Astrocyte of the spinal cord (primary cell): ENCODE data around the gene HYAL2.
A peak's percentile ranks its signal among the peaks of the same experiment; 100 is the strongest.

Source experiments
- DNase-seq: peaks from one replicate; pipeline ENCODE4 v3.0.0; 2011; ENCODE audit warnings: low read depth, low spot score
- H3K4me3 ChIP-seq: 2 replicates; pipeline ENCODE4 v1.5.1; 2011; ENCODE audit warnings: low read depth, mild to moderate bottlenecking, low read length, moderate library complexity
- in situ Hi-C: cut with HindIII; loops from 2 replicates; pipeline ENCODE4 v1.10.0; 2017; ENCODE audit warnings: low sequenced_read_pairs
- TF ChIP-seq, protein P1 (sequence below): IDR thresholded peaks from 2 replicates; pipeline ENCODE4 v1.5.1; 2012; ENCODE audit warnings: low read depth, mild to moderate bottlenecking, low read length, inconsistent platforms

HYAL2 gene

DNA sequence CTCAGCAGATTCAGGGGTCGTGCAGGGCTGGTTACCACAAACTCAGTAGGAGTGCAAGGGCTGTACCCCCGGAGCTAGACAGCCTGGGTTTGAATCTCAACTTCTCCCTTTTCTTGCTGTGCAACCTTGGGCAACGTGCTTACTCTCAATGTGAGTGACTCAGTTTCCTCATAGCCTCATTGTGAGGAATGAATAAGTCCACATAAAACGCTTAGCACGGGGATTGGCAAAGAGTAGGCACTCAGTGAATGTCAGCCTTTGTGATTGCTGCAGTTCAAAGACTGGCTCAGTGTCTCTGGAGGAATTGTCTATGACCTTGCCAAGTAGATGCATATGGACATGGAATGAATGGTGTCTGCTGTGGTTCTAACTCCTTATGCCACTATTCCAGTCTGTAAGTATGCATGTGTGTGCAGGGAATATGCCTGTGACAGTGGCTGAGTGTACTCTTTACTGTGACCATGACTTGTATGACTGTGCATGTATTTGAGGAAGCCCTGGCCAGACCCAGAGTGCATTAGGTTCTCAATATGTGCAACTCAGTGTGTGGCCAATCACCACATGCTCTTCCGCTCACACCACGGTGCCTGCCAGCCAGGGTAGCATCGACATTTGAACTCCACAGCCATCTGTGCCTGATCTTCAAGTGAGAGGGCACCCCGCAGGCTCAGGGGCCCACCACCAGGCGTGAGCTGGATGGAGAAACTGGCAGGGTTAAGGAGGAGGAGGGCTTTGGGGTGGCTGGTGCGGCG lies 22.4 kb downstream of the HYAL2 start:
- in situ Hi-C loops: no loop called here
- peak overlapping the region; percentile 77 for H3K4me3 ChIP-seq
- DNase-seq: no peak
- TF ChIP-seq, protein P1, sequence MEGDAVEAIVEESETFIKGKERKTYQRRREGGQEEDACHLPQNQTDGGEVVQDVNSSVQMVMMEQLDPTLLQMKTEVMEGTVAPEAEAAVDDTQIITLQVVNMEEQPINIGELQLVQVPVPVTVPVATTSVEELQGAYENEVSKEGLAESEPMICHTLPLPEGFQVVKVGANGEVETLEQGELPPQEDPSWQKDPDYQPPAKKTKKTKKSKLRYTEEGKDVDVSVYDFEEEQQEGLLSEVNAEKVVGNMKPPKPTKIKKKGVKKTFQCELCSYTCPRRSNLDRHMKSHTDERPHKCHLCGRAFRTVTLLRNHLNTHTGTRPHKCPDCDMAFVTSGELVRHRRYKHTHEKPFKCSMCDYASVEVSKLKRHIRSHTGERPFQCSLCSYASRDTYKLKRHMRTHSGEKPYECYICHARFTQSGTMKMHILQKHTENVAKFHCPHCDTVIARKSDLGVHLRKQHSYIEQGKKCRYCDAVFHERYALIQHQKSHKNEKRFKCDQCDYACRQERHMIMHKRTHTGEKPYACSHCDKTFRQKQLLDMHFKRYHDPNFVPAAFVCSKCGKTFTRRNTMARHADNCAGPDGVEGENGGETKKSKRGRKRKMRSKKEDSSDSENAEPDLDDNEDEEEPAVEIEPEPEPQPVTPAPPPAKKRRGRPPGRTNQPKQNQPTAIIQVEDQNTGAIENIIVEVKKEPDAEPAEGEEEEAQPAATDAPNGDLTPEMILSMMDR: no peak

DNA sequence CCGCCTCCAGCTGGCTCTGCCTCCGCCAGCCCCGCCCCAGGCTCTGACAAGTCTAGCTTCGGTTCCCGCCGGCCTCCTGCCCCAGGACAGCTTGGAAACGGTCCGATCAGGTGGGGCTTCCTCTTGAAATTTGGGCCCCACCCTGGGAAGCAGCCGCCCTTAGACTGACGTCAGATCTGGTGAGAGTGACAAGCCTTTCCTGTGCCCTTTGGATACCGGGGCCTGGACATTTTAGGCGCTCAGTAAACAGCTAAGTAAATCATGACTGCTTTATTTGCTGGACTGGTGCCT lies 23.0 kb downstream of the HYAL2 start:
- DNase-seq: no peak
- TF ChIP-seq, protein P1: no peak
- H3K4me3 ChIP-seq: peak overlapping the region; percentile 77
- in situ Hi-C loops: no loop called here

DNA sequence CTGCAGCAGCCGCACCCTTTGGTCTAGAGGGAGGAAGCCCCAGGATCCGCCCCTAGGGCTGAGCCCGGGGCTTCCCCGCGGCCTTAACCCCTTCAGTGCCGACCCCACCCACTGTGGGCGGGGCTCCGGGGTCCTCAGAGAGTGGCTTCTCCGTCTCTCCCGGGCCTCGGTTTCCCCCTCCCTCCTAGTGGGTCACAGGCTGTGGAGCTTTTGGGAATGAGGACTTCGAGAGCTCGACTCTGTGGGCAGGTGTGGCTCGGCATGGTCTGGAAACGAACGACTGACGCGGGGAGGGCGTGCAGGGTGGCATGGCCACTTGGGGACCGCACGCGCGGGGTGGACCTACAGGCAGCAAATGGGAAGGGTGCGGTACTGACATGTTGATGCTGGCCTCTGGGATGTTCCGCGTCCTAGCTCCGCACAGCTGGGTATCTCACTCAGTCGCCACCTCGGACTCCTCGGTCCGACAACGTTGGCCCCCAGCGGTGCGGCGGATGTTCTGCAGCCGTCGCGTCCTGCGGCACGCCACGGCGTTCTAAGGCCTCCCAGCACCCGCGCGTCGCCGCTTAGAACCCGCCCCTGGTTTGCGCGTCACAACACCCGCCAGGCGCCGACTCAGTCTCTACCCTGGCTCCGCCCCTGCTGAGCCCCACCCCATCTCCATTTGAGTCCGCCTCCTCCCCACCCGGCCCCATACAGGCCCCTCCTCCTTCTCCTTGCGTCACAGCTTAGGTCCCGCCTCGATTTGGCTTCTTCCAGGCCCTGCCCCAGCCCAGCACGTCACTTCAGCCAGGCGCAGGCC lies 23.5 kb downstream of the HYAL2 start, which contains the start of the genes HYAL3 and NAA80:
Gene HYAL3, minus strand, starts transcription at position 570 of the 802 bp plus-strand sequence. CDS start 3,803 bp downstream, outside the sequence.
Gene NAA80, minus strand, starts transcription at position 570 of the 802 bp plus-strand sequence. CDS start 1,942 bp downstream, outside the sequence.
- TF ChIP-seq, protein P1: no peak
- H3K4me3 ChIP-seq: peak within 1 kb of the TSS; percentile 77
- in situ Hi-C loops: no loop called here
- DNase-seq: peak; percentile 100

DNA sequence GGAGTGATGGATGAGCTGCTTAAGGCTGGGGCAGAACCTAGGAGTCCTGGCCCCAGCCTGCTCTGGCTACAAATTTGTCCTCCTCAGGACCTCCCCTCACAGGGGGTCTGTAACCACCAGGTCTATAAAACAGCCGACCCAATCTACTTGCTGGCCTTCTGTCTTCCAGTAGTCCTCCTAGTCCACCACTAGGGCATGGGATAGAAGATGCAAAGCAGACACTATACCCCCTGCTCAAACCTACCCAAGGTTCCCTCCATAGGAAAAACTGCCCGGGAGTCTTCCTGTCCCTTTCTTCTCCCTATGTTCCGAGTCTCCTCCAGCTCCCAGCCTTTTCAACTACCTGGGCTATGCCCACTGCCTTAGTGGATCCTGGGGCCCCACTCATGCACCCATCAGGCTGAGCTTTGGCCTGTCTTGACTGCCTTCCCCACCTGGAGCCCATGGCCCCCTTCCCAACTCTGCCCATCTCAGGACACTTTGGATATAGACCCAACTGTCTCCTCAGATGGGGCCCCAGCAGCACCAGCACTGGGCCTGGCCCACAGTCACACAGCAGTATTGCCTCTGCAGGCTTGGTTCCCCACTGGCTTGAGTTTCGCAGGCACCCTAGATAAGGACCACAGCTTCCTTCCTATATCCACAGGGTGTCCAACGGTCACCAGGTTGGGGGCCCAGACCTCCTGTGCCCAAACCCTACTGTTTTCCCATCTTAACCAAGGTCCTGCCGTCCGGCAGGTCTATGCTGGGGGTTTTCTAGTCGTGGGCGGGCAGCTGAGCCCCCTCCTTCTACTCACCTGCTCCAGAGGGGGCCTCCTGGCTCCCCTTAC lies 24.4 kb downstream of the HYAL2 start:
- in situ Hi-C loops: no loop called here
- TF ChIP-seq, protein P1: peak; percentile 26
- peak overlapping the region; percentile 77 for H3K4me3 ChIP-seq
- DNase-seq: no peak

DNA sequence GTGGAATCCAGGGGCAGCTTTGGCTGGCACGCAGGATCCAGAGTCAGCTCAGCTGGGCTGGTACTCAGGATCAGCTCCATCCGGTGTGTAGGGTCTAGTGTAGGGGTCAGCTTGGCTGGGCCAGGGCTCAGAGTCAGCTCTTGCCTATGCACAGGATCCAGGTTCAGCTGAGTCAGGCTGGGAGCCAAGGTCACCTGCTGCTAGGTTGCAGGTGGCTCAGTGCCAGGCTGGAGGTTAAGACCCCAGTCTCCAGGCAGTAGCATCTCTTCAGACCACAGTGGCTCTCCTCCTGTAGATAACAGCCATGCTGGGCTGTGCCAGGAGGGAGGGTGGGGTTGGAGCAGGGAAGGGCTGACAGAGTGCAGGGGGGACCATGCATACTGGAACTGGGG lies 25.2 kb downstream of the HYAL2 start:
- TF ChIP-seq, protein P1: no peak
- in situ Hi-C loops: no loop called here
- H3K4me3 ChIP-seq: no peak overlapping the region
- no peak for DNase-seq

DNA sequence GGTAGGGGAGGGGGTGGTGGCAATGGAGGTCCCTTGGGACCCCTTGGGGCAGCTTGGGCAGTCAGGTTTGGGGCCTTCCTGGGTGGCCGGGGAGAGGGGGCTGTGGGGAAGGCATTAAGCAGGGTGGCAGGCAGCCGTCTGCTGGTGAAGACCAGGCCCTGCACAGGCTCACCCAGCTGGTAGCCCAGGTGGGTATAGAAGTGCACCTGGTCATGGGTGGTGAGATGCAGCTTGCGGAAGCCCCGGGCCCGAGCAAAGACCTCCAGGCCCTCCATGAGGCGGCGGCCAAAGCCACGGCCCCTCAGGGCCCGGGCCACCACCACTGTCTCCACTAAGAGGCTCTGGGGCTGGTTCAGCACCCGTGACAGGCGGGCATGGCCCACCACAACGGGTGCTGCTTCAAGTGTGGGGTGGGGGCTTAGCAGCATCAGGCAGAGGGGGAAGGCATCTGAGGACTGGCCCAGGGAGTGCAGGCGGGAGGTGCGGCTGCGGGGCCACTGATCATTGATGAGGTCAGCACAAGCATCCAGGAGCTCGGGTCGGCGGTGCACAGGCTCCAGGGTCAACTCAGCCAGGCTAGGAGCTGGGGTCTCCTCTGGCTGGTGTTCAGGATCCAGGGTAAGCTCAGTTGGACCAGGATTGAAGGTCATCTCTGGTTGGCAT lies 25.7 kb downstream of the HYAL2 start:
- DNase-seq: no peak
- H3K4me3 ChIP-seq: no peak overlapping the region
- in situ Hi-C loops: no loop called here
- TF ChIP-seq, protein P1: no peak
